ENCODE measurements around the gene TMEM72.

Gene TMEM72

DNA sequence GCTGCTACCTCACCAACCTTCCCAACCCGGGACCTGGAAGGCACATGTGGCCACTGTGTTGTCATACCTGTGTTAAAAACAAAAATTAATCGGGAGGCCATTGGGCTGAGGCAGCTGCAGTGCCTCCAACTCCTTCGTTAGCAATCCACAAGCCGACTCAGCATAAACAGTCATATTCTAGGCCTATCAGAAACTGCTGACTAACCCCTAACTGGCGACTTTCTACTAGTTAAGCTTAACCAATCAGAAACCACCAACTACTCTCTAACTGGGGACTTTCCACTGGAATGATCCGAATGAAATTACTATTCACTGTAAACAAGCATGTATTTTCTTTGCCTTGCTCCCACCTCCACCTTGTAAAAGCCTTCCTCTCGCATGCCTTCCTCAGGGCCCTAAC, 14.1 kb upstream of the TMEM72 start:
- Histone ChIP-seq H3K27ac (no peak overlapping the region), H3K4me3 (no peak overlapping the region)
- no peak for DNase-seq (ENCODE audit: low spot score)
- TF ChIP-seq, protein P1, sequence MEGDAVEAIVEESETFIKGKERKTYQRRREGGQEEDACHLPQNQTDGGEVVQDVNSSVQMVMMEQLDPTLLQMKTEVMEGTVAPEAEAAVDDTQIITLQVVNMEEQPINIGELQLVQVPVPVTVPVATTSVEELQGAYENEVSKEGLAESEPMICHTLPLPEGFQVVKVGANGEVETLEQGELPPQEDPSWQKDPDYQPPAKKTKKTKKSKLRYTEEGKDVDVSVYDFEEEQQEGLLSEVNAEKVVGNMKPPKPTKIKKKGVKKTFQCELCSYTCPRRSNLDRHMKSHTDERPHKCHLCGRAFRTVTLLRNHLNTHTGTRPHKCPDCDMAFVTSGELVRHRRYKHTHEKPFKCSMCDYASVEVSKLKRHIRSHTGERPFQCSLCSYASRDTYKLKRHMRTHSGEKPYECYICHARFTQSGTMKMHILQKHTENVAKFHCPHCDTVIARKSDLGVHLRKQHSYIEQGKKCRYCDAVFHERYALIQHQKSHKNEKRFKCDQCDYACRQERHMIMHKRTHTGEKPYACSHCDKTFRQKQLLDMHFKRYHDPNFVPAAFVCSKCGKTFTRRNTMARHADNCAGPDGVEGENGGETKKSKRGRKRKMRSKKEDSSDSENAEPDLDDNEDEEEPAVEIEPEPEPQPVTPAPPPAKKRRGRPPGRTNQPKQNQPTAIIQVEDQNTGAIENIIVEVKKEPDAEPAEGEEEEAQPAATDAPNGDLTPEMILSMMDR (IDR thresholded peaks at IDR 0.05): no peak

DNA sequence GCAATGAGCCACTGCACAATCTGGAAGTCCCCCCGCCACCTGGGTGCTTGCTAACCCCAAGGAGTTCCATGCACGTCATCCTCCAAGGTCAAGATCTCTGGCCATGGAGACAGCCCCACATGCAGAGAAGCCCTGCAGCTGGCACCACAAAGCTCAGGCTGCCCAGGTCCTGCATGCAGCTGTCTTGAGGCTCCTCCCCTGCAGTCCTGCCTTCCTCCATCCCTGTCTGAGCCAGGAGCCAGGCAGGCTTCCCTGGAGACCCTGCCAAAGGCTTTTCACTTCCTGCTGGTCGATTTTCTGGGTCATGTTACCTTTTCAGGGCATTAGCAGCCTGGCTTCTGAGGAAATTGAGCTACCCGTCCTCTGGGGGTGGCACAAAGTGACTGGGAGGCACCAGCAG, 12.5 kb upstream of the TMEM72 start:
- Histone ChIP-seq H3K27ac (no peak overlapping the region), H3K4me3 (no peak overlapping the region)
- no peak for DNase-seq (ENCODE audit: low spot score)
- TF ChIP-seq, protein P1 (IDR thresholded peaks at IDR 0.05): no peak

DNA sequence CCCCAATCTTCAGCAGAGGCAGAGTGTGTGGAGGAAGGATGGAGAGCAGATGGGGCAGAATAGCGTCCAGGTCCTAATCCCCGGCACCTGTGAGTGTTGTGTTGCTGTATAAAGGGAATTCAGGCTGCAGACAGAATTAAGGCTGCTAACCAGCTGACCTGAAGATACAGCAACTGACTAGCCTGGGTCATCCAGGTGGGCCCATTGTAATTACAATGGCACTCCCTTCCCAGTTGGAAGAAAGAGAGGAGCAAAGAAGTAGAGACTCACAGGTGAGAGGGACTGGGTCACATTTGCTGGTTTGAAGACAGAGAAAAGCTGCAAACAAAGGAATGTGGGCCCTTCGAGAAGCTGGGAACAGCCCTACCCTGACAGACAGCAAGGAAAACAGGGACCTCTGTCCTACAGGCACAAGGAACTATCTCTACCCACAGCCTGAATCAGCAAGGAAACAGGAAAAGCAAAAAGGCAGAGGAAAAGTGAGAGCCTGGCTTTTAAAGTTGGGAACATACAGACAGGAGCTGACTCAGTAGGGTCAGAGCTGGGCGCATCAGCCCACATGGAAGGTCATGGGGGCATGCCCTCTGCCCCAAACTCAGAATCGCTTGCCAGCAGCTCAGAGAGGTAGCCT, 11.6 kb upstream of the TMEM72 start:
- H3K4me3 ChIP-seq: no peak overlapping the region
- no peak overlapping the region for H3K27ac ChIP-seq
- TF ChIP-seq, protein P1 (IDR thresholded peaks at IDR 0.05): no peak
- no peak for DNase-seq (ENCODE audit: low spot score)

DNA sequence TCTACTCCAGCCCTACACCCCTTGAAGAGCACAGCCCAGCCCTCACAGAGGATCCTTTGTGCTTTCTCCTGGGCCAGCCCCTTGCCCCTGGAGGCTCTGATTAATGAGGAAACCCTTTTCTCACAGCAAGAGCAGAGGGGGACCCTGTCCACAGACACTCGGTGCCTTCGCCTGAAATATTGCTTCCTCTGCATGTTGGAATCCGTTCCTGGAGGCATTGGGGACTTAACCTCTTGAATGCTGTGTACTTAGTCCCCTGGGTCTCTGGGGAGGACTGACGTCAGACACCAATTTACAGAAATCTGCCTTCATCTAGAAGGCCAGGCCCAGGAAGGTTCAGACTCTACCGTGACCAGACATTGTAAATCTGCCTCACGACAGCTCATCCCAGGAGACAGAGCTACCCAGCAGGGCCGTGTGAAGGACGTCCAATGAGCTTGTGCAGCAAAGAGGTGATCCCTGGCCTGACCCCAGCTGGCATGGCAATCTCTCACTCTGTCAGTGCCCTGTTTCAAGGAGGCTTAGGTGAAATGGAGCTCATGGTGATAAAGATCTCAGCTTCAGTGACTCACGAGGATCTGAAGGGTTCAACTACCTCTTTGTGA, 8.1 kb upstream of the TMEM72 start:
- TF ChIP-seq, protein P1 (IDR thresholded peaks at IDR 0.05): no peak
- Histone ChIP-seq H3K27ac (no peak overlapping the region), H3K4me3 (no peak overlapping the region)
- no peak for DNase-seq (ENCODE audit: low spot score)

DNA sequence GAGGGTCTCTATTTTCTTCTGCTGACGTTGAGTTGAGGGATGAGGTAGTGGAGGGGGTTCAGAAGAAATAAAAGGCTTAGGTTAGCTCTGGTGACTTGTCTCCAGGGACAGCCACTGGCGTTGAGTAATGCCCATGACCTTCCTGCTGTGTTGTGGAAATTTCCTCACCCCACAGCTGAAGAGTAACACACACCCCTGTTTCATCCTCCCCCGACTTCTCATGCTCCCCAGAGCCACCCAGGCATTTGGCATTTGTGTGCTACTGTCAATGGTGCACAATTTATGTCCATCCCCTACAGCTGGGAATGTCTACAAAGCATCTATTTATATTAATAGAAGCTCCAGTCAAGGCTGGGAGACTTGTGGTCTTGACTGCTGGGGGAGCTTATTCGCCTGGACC, 4.7 kb upstream of the TMEM72 start:
- H3K27ac ChIP-seq: no peak overlapping the region
- no peak for DNase-seq (ENCODE audit: low spot score)
- no peak overlapping the region for H3K4me3 ChIP-seq
- TF ChIP-seq, protein P1 (IDR thresholded peaks at IDR 0.05): no peak

DNA sequence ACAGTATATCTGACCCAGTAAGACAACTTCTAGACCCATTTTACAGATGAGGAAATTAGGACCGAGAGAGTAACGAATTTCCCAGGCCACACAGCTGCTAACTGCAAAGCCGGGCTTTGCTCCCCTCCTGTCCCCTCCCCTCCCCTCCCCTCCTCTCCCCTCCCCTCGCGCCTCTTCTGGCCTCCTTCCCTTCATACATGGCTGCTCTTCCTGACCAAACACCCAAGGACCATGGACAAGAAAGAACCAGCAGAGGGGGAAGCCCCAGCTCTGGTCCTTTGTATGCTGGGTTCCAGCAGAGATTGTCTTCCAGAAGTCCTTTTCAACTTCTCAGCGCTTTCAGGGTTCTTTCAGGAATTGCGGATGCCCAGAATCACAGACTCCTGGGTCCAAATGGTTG, 3.6 kb upstream of the TMEM72 start:
- no peak for DNase-seq (ENCODE audit: low spot score)
- Histone ChIP-seq H3K4me3 (no peak overlapping the region), H3K27ac (no peak overlapping the region)
- TF ChIP-seq, protein P1 (IDR thresholded peaks at IDR 0.05): no peak

DNA sequence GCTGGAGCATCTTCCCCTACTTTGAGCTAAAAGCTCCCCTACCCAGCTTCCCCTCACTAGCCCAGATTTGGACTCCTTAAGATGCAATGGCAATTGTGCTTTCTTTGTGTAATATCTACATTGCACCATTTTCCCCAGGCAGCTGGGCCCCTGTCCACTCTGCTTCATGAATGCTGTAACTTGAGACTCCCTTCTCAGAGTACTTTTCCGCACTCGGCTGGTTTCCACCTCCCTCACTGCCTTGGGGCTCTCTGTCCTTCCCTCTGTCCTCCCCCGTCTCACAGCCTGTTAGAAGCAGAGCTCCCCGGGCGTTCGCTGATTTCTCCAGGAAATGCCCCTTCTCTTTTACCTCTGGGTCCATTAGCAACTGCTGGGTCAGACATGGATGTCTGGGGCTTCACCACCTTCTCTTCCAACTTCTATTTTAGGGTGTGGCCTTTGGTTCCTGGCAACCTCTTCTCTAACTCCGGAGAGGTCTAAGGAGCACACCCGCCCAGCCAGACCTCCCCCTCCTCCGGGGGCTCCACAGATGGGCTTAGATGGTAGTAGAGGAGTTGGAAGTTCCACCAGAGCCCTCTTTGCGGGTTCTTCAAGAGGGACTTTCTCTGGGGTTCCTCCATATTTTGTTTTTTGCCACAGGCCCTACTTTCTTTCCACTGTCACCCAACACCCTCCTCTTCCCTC, 2.9 kb upstream of the TMEM72 start:
- H3K4me3 ChIP-seq: no peak overlapping the region
- DNase-seq (ENCODE audit: low spot score): no peak
- no peak overlapping the region for H3K27ac ChIP-seq
- TF ChIP-seq, protein P1 (IDR thresholded peaks at IDR 0.05): no peak

Measured in coronary artery (tissue), 2 donors.